HL-60/S4 treated with phorbol 12-myristate 13-acetate at 8.2 ng/mL for 4 days and 3 days (cell line): ENCODE measurements around the gene KAT7.

Experiments used
- in situ Hi-C: fragments of 300-500 bp; cut with MboI; formaldehyde crosslinking; loops from 2 replicates; pipeline ENCODE4 v1.15.0; 2022; ENCODE audit warnings: low sequenced_read_pairs

The KAT7 gene

GRCh38 chr17:49866019-49866380 lies 77.5 kb downstream of the KAT7 start:
- in situ Hi-C loops = no loop called here

GRCh38 chr17:49866882-49867413 lies 78.5 kb downstream of the KAT7 start:
- in situ Hi-C loops = no loop called here

GRCh38 chr17:49869038-49869374 lies 80.5 kb downstream of the KAT7 start:
- in situ Hi-C loops = no loop called here

- in situ Hi-C loops = no loop called here
Observed at GRCh38 chr17:49870298-49870697, 81.8 kb downstream of the KAT7 start.

DNA sequence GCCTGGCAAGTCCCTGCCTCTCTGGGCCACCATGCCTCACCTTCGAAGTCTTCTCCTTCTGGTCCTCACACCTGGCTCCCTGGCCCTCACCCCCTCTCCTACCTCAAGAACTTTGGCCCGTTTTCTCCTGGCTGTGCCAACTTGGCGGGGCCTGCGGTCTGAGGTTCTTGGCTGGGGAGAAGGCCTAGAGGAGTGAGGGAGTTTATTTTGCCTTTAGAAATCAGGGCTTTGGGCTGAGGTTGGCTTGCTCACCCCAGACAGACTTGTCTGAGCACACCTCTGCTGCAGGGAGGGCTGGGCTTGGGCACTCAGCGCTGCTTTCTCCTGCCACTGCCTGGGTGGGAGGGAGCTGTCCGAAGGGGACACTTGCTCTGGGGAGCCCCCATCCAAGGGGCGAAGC lies 82.7 kb downstream of the KAT7 start:
- in situ Hi-C loops = no loop called here

GRCh38 chr17:49872754-49873377 lies 84.4 kb downstream of the KAT7 start:
- in situ Hi-C loops = no loop called here

DNA sequence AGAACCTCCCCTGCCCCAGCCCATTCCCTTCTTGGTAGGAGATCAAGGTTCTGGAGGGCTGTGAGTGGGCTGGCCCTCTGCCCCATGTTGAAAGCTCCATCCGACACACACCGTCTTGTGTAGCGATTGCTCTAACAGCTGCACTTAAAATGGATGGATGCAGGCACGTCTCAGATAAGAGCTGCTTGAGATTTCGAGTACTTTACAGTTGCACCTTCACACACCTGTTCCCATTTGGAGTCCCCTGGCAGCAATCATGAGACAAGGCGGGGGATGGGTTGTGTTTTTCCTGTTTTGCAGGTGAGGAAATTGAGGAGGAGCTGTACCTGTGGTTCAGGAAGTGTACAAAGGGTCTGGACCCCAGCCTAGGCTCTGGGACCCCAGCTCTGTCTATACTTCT lies 85.0 kb downstream of the KAT7 start:
- in situ Hi-C loops = no loop called here

- in situ Hi-C loops = no loop called here
Observed at GRCh38 chr17:49873926-49874325, 85.4 kb downstream of the KAT7 start.

DNA sequence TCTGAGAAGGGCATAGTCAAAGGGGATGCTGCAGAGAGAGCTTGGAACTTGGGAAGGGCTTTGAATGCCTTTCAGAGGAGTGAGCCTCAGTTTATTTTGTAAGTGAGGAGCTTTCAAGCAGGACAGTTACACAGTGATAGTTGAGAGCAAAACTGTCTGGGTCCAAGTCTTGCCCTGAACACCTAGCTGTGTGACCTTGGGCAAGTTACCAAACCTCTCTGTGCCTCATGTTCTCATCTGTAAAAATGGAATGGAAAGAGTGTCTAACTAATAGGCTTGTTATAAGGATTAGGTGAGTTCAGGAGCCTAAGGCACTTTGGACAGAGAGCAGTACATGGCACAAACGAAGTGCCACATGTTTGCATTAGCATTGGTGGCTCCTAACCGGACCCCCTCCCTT lies 86.4 kb downstream of the KAT7 start:
- in situ Hi-C loops = no loop called here

DNA sequence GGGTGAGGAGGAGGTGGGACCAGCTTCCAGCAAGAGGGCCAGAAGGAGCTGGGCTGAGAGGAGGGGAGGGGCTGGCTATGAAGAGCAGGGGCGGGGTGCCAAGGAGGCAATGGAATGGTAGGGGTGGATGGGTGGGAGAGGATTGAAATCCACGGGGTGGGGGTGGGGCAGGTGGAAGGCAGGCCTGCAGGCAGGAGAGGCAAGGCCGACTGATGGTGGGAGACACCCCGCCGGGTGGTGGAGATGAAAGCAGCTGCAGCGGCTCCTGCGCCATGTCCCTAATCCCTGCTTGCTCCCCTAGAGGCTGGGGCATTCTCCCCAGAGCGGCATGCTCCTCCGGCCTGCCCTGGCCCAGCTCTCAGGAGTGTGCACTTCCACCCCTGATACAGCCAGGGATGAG lies 87.2 kb downstream of the KAT7 start:
- in situ Hi-C loops = no loop called here

DNA sequence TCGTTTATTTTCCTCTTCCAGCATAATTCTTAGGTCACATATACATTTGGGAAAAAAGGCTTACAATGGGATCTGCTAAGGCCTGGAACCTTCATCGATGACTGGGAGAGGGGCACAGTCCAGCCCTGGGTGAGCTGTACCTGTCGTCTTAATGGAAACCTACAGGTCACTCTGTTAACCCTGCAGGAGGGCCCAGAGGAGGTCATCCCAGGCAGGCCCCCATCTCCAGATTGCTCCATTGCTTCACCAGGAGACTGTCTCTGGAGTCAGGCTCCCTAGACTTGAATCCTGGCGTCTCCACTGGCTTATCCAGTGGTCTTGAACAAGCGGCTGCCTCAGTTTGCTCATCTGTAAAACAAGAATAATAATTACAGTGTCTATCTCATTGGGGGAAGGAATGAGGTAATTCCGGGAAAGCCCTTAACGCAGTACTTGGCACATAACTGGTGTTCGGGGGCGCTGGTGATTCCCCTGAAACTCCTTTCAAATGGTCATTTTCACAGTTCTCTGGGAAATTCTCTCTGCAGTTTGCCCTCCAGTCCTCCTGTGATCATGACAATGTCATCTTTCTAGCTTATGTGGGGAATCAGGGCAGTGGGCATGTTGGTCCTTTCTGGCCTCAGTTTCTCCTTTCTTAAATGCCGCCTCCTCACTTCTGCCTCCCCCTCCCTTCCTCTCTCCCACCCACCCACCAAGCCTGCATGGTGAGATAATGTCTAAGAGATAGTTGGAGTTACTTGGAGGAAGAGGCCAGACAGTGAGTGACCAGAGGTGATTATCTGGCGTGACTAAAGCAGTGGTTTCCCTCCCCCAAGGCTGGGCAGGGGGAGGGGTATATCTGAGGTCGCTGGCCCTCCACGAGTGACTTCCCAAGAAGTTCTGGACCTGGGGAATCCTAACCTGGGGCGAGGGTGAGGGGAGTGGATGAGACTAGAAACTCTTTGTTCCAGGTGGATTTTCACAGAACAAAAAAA lies 90.7 kb downstream of the KAT7 start:
- in situ Hi-C loops = no loop called here

DNA sequence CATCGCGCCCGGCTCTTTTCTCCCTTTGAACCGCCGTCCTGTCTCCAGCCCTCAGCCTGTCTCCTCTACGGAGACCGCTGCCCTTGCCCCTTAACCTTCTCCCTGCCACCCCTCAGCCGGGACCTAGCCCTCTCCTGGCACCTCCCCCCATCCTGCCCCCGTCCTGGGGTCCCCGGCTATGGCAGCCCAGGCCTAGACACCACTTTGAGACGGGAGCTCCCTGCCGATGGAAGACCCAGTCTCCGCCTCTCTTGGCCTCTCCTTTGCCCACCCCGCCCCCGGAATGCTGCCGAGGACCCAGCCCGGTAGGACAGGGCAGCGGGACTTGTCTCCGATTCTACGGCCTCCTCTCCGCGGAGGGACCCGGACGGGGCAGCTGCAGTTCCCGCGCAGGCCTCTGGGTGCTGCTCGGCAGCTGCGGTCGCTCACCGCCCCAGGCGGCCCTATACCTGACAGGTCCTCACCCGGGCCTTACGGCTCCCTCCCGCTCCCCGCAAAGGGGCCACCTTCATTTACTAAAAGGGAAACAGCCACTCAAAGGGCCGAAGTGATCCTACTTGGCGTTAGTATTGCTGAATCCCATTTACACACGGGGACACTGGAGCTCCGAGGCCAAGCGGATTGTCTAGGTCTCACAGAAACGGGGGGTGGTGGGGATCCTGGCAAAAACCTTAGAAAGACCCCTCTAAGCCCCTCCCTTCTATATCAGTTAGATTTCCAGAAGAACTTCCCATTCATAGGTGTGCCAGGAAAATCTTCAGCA lies 92.0 kb downstream of the KAT7 start:
- in situ Hi-C loops = no loop called here

DNA sequence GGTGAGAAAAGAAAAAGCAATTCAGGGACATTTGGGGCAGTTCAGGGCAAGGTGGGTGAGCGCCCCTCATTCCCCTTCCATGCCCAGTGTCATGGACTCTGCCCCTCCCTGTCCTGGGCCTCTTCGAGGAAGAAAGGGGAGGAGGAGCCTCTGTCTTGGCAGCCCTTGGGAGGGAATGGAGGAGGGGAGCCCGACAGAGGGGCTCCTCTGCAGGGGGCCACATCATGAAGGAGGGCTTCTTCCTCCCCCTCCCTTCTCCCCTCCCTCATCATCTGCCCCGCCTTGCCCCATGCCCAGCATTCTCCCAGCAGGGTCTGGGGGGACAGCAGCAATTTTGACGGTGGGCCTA lies 92.5 kb downstream of the KAT7 start:
- in situ Hi-C loops = no loop called here

DNA sequence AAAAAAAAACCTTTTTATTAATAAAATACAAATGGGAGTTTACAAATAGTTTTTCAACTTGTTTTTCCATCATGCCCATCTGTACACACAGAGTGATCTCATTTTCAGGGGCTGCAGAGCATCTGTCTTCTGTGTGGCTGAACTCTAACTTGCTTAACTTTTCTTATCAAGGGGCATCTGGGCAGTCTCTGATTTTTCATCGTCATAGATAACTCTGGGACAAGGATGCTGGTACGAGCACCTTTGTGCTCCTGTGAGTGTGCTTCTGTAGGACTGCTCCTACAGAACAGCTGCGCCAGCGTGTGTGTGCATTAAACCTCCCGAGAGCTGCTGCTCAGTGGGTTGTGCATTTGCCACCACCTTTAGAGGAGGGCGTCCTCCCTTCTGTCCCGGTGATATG lies 94.0 kb downstream of the KAT7 start:
- in situ Hi-C loops = no loop called here
